Ovary (tissue), 9 donors: ENCODE data around the gene EOLA2. TPM values are rescaled to one million over a fixed set of nuclear protein-coding genes. Genes with fewer than 3 reads are reported as not detected.
"Not testable (repeated sequence)": the region's sequence is repeated elsewhere in the genome, so short reads cannot be mapped to it uniquely, and the experiment has no call there.

Source experiments
- DNase-seq, 5 donors: peaks; one replicate each; pipeline ENCODE4 v3.0.0-alpha.2; 2019 to 2020
- H3K27ac ChIP-seq, 2 donors: fragments of 200-600 bp; one replicate each; pipeline versions ENCODE4 v1.5.1 to v1.8.0; 2019 to 2022
- H3K27me3 ChIP-seq: fragments of 200-600 bp; one replicate; pipeline ENCODE4 v1.8.0; 2022
- H3K36me3 ChIP-seq: fragments of 200-600 bp; sonication (generic); one replicate; pipeline ENCODE4 v1.5.1; 2019
- H3K4me1 ChIP-seq: one replicate; pipeline ENCODE4 v1.8.1; 2013; ENCODE audit warnings: mild to moderate bottlenecking, moderate library complexity; ENCODE audit not compliant: insufficient read depth
- H3K4me3 ChIP-seq: fragments of 200-600 bp; sonication (generic); one replicate; pipeline ENCODE4 v1.5.1; 2017
- H3K9me3 ChIP-seq, 2 donors: fragments of 200-600 bp in 1 of 2; sonication (generic) in 1 of 2; one replicate each; pipeline versions ENCODE4 v1.5.1 to v1.8.1; 2013 to 2019; ENCODE audit warnings: mild to moderate bottlenecking in 1 of 2, moderate library complexity in 1 of 2
- CTCF ChIP-seq, 3 donors: fragments of 450-650 bp in 2 of 3; fragments of 200-600 bp in 1 of 3; IDR thresholded peaks; one replicate each; pipeline versions ENCODE4 v1.5.1 to v1.8.0; 2016 to 2022; ENCODE audit warnings: antibody characterized with exemption in 3 of 3, mild to moderate bottlenecking in 1 of 3
- EP300 ChIP-seq: sonication (generic); formaldehyde crosslinking; IDR thresholded peaks from one replicate; pipeline ENCODE4 v1.6.1; 2017; ENCODE audit warnings: antibody characterized with exemption
- POLR2A ChIP-seq: fragments of 450-650 bp; IDR thresholded peaks from one replicate; pipeline ENCODE4 v1.6.1; 2017; ENCODE audit warnings: antibody characterized with exemption, mild to moderate bottlenecking, moderate library complexity
- WGBS, 3 donors: extraction: QIAGEN DNeasy Blood & Tissue Kit in 1 of 3; methylation state at CpG; one replicate each; pipeline versions ENCODE4 v1.1.5 to v1.1.7; 2013 to 2017; 5-methylcytosine and 5-hydroxymethylcytosine counted together
- intact Hi-C, 4 donors: fragments of 100-400 bp; cut with DNase I; formaldehyde crosslinking; loops; one replicate each; pipeline versions ENCODE4 v1.11.0 to v1.15.1; 2022 to 2023
- polyA plus RNA-seq, 2 donors: library from polyadenylated mRNA; stranded (reverse); fragments of 200-250 nt in 1 of 2; fragments of 350-450 nt in 1 of 2; fragmentation: Illumina TruSeq in 1 of 2; extraction: RNeasy Lipid Tissue Mini Kit (QIAGEN cat#74804) in 1 of 2; gene quantifications; one replicate each; pipeline ENCODE4 v1.2.3, GENCODE V29; 2013 to 2014
- total RNA-seq, 7 donors: library from RNA; depleted of rRNA in 2 of 7; stranded (reverse); fragments of >200 nt in 2 of 7; fragmentation: NEBNext Ultra II Directional in 3 of 7; extraction: Animal tissue kit (Norgen Biotek cat#: 25700) in 3 of 7; gene quantifications; one replicate each; pipeline versions ENCODE4 v1.1.0 to v1.2.4, GENCODE V29; 2016 to 2023
- donor health status: DM: no; HTN: no; CAD: no; lungs with moderate emphysema.
- donor health status: DM: no; HTN: no; CAD: no.
- donor health status: Bipolar disorder and iron deficiency.
- donor health status: DM: yes; HTN: yes; CAD: no.
- donor health status: DM: no; HTN: no; CAD: no.
- donor health status: DM: yes; HTN: yes; CAD: no.

Gene EOLA2
- total and polyA plus RNA-seq, 9 donors: 16.4 to 37.9 (median 31.9) TPM

- H3K4me3 ChIP-seq, H3K4me1 ChIP-seq, DNase-seq, intact Hi-C loops, H3K9me3 ChIP-seq, H3K27me3 ChIP-seq, H3K36me3 ChIP-seq, H3K27ac ChIP-seq: not testable (repeated sequence)
- no CpG with 5 or more reads among the region's 4 CpGs for WGBS, 3 donors
Measured at GRCh38 chrX:149923836-149924235, 14.5 kb downstream of the EOLA2 start.

- Histone ChIP-seq H3K36me3 (no peaks in the 10 kb centered on the region), H3K4me3 (no peak overlapping the region), H3K27me3 (no peaks in the 10 kb centered on the region), H3K9me3 (no peaks in the 10 kb centered on the region), H3K4me1 (no peaks in the 10 kb centered on the region), H3K27ac (no peak overlapping the region)
- no peak for DNase-seq
- TF ChIP-seq EP300: no peak
- no peak for TF ChIP-seq CTCF (IDR thresholded peaks at IDR 0.05)
- TF ChIP-seq POLR2A: no peak
- intact Hi-C loops: no loop called here
- 68 to 78% (median 74%) methylated on average over 3 of the region's 3 CpGs for WGBS, 3 donors
Measured at GRCh38 chrX:149916745-149917392, 21.4 kb downstream of the EOLA2 start.

GRCh38 chrX:149910178-149910695, 28.1 kb downstream of the EOLA2 start:
- intact Hi-C loops: no loop called here

GRCh38 chrX:149909324-149910177, 28.7 kb downstream of the EOLA2 start:
- Histone ChIP-seq H3K36me3 (no peaks in the 10 kb centered on the region), H3K9me3 (no peaks in the 10 kb centered on the region), H3K4me1 (no peaks in the 10 kb centered on the region), H3K4me3 (no peak overlapping the region), H3K27ac (no peak overlapping the region), H3K27me3 (no peaks in the 10 kb centered on the region)
- WGBS, 3 donors: 68 to 86% (median 81%) methylated on average over 4 of the region's 4 CpGs
- DNase-seq: no peak
- intact Hi-C loops: no loop called here
- TF ChIP-seq CTCF (IDR thresholded peaks at IDR 0.05) (no peak), POLR2A (no peak), EP300 (no peak)

More at GRCh38 chrX:149910178-149910695, 28.1 kb downstream of the EOLA2 start:
- DNase-seq: no peak
- Histone ChIP-seq H3K4me1 (no peaks in the 10 kb centered on the region), H3K27me3 (no peaks in the 10 kb centered on the region), H3K4me3 (no peak overlapping the region), H3K9me3 (no peaks in the 10 kb centered on the region), H3K27ac (no peak overlapping the region), H3K36me3 (no peaks in the 10 kb centered on the region)
- 85 to 92% (median 92%) methylated on average over 9 of the region's 9 CpGs for WGBS, 3 donors
- no peak for TF ChIP-seq EP300
- no peak for TF ChIP-seq CTCF (IDR thresholded peaks at IDR 0.05)
- no peak for TF ChIP-seq POLR2A

- TF ChIP-seq POLR2A (no peak), CTCF (IDR thresholded peaks at IDR 0.05) (no peak), EP300 (no peak)
- Histone ChIP-seq H3K27me3 (no peaks in the 10 kb centered on the region), H3K4me1 (no peaks in the 10 kb centered on the region), H3K36me3 (no peaks in the 10 kb centered on the region), H3K27ac (no peak overlapping the region), H3K9me3 (no peaks in the 10 kb centered on the region), H3K4me3 (no peak overlapping the region)
- intact Hi-C loops: no loop called here
- DNase-seq: no peak
Measured at GRCh38 chrX:149908727-149909126, 29.6 kb downstream of the EOLA2 start.
